ENCODE measurements around the gene NOP14.
"Not testable (repeated sequence)": the region's sequence is repeated elsewhere in the genome, so short reads cannot be mapped to it uniquely, and the experiment has no call there.

NOP14 gene

DNA sequence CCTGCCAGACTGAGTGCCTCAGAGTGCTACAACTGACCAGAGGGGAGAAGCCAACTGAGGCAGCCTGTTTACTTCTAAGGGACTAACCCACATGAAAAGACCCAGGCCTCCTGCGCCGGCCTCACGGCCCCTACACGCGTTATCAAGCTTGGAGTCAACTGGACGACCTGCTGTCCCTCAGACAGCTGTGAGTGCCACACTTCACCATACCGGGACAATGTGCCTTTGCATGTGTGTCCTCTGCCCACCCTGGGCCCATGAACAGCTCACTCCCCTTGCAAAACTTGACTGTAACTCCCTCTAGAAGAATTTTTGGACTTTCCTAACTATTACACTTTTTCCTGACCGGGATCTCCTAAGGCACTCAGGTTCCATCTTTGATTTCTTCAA, 1.8 kb downstream of the NOP14 start:
- no peak for DNase-seq

DNA sequence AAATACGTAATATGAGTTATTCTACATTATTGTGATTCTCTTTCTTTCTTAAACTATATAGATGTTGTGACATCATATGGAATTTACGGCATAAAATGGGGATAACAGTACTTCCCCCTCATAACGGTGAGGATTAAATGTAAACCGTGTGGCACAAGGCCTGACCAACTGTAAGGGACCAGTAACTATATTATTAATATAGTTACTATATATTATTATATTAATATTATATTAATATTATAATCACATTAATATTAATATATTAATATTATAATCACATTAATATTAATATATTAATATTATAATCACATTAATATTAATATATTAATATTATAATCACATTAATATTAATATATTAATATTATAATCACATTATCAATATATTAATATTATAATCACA, 2.8 kb downstream of the NOP14 start:
- not testable (repeated sequence) for DNase-seq

DNA sequence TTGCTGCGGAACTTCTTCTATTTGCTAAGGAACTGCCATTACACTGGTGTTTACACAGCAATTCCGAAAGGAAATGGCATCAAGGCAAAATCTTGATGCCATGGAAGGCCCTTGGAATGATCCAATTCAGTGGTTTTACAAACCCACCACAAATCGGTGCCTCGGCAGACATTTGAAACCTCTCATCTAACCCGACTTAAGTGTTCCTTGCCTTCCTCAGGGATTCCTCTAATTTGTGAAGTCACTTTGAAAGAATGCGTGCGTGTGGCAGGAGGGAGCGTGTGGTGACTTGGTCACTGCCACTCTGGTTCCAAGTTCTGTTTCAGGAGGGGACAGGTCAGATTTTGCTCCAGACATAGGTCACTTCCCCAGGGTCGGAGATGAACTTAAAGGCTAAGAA, 4.8 kb downstream of the NOP14 start:
- no peak for DNase-seq

DNA sequence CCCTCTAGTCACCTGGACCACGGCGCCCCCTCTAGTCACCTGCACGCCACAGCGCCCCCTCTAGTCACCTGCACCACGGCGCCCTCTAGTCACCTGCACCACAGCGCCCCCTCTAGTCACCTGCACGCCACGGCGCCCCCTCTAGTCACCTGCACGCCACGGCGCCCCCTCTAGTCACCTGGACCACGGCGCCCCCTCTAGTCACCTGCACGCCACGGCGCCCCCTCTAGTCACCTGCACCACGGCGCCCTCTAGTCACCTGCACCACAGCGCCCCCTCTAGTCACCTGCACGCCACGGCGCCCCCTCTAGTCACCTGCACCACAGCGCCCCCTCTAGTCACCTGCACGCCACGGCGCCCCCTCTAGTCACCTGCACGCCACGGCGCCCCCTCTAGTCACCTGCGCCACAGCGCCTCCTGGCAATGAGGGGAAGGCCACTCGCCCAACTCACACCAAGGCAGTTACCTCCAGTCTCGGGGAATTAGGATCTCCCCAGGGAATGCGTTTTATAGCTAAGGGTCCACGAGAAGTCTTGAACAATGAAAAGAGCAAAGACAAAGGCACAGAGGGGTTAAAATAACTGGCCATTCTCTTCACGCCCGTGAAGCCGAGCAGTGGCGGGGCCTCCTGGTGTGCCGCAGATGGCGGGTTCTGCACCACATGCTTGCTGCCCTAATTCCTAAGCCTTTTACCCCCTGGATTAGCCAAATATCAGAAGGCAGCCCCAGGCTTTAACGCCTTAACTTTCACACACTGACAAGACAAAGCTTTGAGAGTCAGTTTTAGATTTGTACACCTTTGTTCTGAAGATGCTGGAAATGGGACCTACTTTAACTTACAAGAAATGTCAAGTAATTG, 7.8 kb downstream of the NOP14 start:
- not testable (repeated sequence) for DNase-seq

DNA sequence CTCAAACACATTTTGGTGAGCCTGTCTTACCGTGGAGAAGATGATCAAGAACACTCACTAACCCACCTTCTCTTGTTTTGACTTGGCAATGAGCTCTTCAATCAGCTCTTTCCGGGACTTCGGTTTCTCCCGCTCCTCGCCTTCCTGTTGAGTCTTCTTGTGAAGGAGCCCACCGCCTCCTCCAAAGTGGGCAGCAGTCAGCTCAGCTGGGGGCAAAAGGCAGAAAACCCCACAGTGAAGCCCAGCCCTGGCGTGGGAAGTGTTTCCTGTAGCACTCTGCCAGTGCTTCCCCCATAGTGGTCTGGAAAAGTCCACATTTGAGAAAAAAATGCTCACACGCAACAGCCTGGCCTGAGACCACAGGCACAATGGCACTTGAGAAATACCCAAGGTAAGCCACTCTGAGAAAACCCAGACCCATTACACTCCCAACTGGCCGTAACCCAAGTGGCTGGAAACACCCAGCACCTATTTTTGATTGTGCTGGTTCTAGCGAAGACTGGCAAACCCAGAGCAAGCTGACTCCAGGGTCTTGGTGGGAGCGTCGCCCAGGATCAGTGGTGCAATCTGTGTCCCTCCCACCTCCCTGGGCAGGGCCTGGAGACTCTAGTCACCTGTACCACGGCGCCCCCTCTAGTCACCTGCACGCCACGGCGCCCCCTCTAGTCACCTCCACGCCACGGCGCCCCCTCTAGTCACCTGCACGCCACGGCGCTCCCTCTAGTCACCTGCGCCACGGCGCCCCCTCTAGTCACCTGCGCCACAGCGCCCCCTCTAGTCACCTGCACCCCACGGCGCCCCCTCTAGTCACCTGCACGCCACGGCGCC, 8.6 kb downstream of the NOP14 start:
- DNase-seq: peak in 1 of 4 experiments; percentile 19

DNA sequence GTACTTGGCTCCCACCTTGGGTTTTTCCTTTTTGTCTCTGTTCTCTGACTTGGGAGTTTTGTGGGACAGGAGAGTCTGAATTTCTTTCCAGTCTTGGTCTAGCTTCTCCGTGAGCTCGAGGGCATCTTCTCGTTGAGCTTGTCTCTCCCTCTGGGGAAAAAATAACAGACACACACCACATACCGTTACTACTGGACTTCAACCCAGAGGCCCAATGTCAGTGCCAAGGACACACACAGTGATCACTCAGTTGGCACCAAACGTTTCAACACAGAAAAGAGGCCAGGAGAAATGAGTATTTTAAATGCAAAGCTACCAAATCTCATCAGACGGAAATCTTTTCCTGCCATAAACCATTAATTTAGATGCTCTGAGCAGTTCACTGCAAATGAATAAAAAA, 9.7 kb downstream of the NOP14 start:
- no peak for DNase-seq

DNA sequence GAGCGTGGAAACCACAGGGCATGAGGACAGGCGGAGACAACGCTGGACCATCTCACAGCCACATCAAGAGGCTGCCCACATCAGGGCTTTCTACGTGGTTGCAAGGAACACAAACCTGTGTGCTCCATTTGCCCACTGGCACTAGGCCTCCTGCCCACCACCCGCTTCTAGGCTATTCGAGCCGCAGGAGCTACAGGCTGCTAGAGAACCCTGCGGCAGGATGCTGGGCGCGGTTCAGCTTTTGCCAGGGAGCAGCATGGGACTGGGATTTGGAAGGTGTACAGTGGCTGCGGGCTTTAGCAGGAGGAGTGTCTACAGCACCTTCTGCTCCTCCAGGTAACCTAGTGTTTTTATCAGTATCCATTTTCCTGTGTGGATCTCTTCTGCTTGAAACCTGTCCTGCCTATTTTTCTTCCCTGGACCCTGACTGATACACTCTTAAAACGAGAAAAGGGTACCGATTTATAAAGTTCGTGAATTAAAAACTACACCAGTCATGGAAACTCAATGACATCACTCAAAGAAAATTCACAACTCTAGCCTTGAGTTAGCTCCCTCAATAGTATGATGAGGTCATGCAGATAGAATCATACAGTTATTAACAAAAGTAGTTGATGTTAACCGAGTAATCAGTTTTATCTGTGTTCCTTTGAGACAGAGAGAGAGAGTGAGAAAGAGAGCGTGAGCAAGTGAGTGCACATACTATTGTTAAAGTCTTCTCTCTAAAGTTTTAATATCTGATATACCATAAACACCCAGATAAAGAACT, 12.8 kb downstream of the NOP14 start:
- no peak for DNase-seq

DNA sequence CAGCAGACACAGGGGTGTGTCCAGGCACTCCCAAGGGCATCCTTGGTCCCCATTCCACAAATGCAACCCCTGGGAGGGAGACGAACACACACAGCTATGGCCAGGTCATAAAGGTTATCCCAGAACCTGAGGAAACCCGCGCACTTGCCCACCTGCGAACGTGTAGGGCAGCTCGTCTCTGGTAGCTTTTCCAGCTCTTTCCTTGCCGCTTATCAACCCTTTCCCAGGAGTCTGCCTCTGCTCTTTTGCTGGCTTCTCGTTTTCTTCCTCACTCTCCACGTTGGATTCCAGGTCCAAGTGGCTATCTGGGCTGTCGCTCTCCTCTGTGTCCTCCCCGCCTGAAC, 13.5 kb downstream of the NOP14 start:
- no peak for DNase-seq

DNA sequence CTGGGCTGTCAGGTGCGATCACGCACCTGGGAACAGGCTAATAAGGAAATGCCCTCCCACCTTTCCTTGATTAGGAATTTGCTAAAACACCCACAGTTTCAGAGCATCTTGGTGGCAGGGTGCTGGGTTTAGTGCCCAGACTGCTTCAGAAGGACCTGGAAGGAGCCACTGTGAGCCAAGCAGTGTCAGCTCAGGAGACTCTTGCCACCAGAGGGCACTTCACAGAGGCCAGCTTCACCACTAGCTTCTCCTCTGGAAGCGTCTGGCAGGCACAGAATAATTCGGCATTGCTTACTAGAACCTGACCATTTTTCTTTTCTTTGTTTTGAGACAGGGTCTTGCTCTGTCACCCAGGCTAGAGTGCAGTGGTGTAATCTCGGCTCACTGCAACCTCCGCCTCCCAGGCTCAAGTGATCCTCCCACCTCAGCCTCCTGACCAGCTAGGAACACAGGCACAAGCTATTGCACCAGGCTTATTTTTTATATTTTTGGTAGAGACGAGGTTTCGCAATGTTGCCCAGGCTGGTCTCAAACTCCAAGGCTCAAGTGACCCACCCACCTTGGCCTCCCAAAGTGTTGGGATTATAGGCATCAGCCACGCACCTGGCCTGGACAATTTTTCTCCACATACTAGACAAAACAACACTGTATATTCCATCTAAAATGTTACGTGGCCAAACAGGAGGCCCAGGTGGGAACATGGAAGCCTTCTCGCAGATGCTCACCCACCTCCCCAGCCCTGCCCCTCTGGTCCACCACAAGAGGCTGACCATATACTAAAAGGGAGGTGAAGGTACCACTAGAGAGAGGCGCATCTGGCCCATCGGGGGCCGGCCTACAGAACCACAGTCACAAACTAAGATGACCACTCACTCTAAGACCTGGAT, 14.1 kb downstream of the NOP14 start:
- no peak for DNase-seq

DNA sequence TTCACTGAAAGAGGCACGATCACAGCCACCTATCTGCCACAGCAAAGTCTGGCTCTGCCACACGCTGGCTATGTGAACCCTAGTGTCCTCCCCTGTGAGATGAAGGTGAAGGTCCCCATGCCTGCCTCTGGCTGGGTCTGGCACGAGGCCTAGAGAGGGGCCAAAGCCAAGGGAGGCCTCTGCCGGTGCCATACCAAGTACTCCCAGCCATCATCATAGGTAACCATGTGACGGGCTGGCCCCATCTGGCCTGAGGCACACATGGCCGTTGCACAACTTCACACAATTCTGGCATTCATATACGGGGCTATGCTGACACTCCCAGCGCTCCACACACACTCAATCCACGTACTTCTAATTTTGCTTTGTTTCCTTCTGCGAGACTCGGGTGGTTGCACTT, 15.3 kb downstream of the NOP14 start:
- DNase-seq: no peak

DNA sequence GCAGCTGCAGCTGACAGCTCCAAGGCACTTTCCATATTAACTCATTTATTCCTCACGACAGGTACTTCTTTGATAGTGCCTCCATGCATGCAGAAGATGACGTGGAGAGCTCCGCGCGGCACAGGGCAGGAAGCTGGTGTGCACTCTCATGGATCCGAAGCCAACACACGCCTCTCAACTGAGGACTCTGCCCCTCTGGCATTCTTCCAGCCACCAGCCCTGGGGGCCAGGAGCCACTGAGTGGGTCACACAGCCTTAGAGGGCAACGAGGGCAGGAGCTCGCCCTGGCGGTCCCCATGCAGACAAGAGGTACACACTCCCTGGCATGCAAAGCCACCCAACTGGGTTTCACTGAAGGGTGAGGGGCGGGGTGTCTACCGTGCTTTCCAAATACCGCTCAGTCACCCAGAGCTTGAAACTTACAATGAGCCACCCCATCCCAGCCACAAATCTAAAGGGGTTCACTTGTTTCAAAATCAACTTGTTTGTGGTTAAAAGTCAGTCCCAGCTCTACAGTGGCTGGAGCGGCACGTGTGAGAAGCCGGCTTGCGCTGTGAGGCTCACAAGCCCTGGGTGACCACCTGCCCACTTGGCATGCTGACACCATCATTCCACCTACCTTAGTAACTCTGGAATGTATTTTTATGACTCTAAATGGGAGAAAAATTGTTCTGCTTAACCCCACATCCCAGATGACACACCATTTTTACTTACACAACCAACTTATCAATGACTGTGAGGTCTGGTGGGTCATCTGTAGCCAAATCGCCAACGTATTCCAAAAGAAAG, 16.2 kb downstream of the NOP14 start:
- DNase-seq: no peak

DNA sequence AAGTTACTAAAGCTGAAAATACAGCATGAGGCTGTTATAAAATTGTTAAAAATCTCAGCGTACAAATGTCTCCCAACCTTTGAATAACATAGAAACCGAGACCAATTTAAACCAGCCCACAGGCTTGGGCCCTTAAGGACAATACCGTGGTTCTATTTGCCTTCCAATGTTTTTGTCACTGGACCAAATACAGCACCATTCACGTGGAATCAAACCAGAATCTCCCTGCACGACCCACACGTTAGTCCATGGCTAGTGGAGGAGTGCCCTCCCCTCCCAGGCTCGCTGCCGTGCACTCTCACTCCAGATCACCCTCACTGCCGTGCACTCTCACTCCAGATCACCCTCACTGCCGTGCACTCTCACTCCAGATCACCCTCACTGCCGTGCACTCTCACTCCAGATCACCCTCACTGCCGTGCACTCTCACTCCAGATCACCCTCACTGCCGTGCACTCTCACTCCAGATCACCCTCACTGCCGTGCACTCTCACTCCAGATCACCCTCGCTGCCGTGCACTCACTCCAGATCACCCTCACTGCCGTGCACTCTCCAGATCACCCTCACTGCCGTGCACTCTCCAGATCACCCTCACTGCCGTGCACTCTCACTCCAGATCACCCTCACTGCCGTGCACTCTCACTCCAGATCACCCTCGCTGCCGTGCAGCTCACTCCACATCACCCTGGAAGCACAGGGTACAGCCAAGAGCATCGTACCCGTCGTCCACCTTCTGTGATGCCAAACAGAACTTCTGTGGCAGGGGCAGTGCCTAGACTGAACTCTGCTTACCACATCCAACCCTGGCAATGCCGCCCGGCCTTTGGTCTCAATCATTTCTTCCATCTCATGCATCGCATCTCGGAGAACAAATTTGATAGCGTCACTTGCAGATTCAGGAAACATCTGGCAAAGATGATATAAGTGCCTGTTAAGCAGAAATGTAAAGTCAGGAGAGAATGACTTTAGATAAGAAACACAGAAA, 17.3 kb downstream of the NOP14 start:
- DNase-seq: not testable (repeated sequence)

DNA sequence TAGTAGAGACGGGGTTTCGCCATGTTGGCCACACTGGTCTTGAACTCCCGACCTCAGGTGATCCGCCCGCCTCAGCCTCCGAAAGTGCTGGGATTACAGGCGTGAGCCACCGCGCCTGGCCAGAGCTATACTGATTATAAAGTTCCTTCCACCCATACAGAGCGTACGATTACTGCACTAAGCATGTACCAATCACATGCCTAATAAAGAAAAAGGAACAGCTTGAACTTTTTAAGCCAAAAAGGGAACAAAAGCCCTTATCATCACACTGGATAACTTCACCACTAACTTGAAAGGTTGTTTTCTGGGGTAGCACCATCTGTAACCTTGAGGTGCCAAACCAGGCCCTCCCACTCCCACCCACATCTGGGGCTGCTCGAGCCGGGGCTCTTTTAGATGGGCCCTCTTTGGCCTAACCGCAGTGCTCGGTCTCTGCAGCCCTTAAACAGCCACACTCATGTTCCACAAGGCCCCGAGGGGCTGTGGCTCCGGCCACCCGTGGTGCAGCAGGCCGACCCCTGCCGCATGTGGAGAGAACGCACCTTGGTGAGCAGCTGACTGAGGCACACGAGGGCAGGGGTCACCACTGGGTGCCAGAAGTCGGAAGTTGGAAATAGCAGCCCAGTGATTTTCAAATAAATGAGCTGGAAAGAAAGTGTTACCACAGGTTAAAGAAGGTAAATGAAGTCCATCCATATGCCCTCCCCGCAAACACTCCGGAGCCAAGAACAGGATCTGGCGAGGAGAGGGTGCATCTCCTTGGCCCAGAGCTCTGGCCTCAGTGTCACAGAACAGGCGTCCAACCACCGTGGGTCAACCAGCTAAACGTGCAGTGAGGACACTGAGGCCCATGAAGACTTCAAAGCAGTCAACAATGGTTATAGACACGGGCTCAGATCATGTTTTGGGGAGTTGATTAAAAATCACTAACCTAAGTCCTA, 18.4 kb downstream of the NOP14 start:
- no peak for DNase-seq

DNA sequence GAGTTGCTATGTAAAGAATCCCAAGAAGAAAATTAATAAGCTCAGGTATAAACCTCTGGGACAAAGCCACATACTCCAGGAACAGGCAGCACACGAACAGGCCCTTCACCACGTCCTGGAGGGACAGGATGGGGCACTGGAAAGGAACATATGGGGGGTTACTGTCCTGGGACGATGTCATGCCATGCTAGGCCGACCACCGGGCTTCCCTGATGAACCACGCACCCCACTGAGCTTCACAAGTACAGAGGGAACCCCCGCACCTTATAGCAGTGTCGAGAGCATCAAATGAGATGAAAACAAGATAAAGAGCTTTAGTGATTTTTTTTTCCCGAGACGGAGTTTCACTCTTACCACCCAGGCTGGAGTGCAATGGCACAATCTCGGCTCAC, 19.1 kb downstream of the NOP14 start:
- DNase-seq: no peak

DNA sequence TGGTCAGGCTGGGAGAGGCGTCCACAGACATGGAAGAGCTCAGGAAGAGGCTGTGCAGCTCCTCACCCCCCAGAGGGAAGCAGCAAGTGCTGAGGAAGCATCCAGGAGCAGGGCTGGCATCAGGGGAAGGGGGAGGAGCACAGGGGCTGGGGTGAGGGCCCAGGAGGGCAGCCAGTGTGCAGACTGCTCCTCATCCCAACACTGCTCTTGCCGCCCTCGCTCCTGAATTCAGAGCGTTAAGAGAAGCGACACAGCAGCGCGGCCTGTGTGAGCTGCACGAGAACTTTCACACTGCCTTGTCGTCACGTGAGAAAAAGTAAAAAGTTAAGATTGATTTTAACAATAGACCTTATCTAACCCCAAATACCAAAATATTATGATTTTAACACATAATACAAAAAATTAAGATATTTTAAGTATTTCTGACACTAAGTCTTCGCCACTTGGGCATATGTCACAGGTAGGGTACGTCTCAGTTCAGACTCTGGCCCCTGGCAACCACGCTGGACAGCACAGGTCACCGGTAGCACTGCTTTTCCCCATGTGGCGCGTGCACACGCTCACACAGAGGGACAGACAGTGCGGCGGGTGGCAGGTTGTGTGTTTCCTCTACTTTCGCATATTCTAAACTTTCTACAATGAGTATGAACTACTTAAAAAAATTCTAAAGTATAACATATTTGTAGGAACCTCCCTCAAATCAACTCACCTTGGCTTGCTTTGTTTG, 19.7 kb downstream of the NOP14 start:
- DNase-seq: no peak

DNA sequence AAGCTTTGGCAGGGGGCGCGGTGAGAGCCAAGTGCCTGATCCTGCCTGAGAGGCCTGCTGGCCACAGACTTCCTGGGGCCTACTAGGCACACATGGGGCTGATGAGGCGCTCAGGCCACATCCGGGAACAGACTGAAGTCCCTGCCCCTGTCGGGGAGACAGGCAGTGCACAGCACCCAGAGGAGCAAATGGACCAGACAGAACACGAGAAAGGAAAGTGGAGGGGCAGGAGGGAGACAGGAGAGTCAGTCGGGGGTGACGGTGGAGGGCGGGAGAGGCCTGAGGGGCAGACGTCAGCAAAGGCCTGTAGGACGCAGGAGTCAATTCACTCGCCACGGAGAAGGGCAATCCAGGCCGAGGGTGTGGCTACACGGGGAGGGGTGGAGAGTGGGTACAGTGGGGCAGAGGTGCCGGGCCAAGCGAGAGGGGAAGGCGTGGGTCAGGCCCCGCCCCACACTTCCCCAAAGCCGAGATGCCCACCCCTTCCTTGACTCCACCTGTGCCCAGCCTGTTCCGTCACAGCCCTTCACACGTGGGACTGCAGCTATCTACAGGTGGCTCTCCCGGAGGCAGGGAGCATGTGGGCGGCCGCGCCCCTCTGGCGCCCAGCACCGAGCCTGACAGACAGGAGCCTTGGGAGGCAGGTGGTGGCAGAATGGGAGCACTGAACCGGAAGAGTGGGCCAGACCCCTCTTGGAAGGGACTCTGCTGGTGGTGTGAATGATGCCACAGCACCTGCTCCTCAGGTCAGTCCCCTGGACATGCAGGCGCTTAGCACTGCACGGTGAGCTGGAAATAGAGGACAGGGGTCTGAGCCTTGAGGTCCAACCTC, 20.5 kb downstream of the NOP14 start:
- no peak for DNase-seq

DNA sequence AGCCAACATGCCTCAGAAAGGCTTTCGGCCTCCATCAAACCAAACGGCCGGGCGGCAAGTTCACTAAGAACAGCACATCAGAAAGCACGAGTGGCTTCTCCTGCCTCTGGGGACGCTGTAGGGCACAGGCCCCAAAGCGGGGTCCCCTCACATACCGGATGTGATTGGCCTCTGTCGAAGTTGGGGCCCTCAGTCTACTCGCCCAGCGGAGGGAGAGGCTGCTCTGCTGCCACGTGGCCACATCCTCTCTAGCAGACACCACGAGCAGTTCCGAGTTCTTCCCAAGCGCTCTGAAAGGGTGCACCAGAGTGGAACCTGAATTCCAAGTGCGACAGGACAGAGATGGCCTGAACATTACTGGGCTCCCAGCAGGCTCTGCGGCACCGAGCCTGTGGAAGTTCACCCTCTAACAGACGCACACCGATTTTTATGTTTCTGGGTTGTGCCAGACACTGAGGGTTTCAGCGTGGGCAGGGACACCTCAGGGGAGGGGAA, 21.1 kb downstream of the NOP14 start:
- no peak for DNase-seq

All from activated naive CD4-positive, alpha-beta T cell (primary cell).